Keratinocyte (primary cell): Measurements from ENCODE around the gene FANCC. TPM values are rescaled to one million over a fixed set of nuclear protein-coding genes. Genes with fewer than 3 reads are reported as not detected.
A peak's percentile ranks its signal among the peaks of the same experiment; 100 is the strongest.

ENCODE experiments used
- DNase-seq: peaks from one replicate; pipeline ENCODE4 v3.0.0-alpha.2; 2011; ENCODE audit warnings: low read depth, missing footprints, low spot score
- FAIRE-seq: peaks from 2 replicates; lab custom pipeline; 2011; peaks lifted over from hg19 to GRCh38; lab: Jason Lieb, UNC
- H2AFZ ChIP-seq: 2 replicates; pipeline ENCODE4 v1.6.0; 2012; ENCODE audit warnings: low read length, control low read depth, inconsistent platforms; ENCODE audit not compliant: control insufficient read depth
- H3K27ac ChIP-seq: 2 replicates; pipeline ENCODE4 v1.5.1; 2011; ENCODE audit warnings: low read length; ENCODE audit not compliant: control insufficient read depth, insufficient read depth
- H3K27me3 ChIP-seq: 3 replicates; pipeline ENCODE4 v1.6.0; 2011; ENCODE audit warnings: low read length; ENCODE audit not compliant: control insufficient read depth, insufficient read depth; ENCODE audit errors: extremely low read depth
- H3K36me3 ChIP-seq, 2 experiments: 2 replicates in 1 of 2; 3 replicates in 1 of 2; pipeline ENCODE4 v1.5.1; 2011; ENCODE audit warnings: low read length in 2 of 2, mild to moderate bottlenecking in 1 of 2; ENCODE audit not compliant: control insufficient read depth in 2 of 2, insufficient read depth in 2 of 2; ENCODE audit errors: extremely low read depth in 1 of 2
- H3K4me1 ChIP-seq: 3 replicates; pipeline ENCODE4 v1.5.1; 2011; ENCODE audit warnings: low read length; ENCODE audit not compliant: control insufficient read depth, insufficient read depth; ENCODE audit errors: extremely low read depth
- H3K4me2 ChIP-seq: 3 replicates; pipeline ENCODE4 v1.6.0; 2011; ENCODE audit warnings: low read depth, low read length; ENCODE audit not compliant: control insufficient read depth, insufficient read depth; ENCODE audit errors: extremely low read depth
- H3K4me3 ChIP-seq, 3 experiments: fragments of 200-600 bp in 1 of 3; sonication (generic) in 1 of 3; 2 replicates in 2 of 3; 3 replicates in 1 of 3; pipeline ENCODE4 v1.5.1; 2011 to 2016; ENCODE audit warnings: low read length in 3 of 3, mild to moderate bottlenecking in 3 of 3, control low read depth in 2 of 3, inconsistent platforms in 1 of 3, low read depth in 1 of 3, mixed read lengths in 1 of 3, mixed run types in 1 of 3, moderate library complexity in 1 of 3; ENCODE audit not compliant: control insufficient read depth in 2 of 3, insufficient read depth in 2 of 3; ENCODE audit errors: extremely low read depth in 1 of 3
- H3K79me2 ChIP-seq: 2 replicates; pipeline ENCODE4 v1.6.0; 2012; ENCODE audit warnings: low read length; ENCODE audit not compliant: control insufficient read depth, insufficient read depth
- H3K9ac ChIP-seq: 3 replicates; pipeline ENCODE4 v1.6.0; 2011; ENCODE audit warnings: low read length; ENCODE audit not compliant: control insufficient read depth, insufficient read depth; ENCODE audit errors: extremely low read depth
- H3K9me1 ChIP-seq: 3 replicates; pipeline ENCODE4 v1.6.0; 2011; ENCODE audit warnings: low read length; ENCODE audit not compliant: control insufficient read depth, insufficient read depth; ENCODE audit errors: extremely low read depth
- H3K9me3 ChIP-seq: 2 replicates; pipeline ENCODE4 v1.5.1; 2012; ENCODE audit warnings: low read depth, low read length; ENCODE audit not compliant: control insufficient read depth
- H4K20me1 ChIP-seq: 3 replicates; pipeline ENCODE4 v1.6.0; 2011; ENCODE audit warnings: low read length; ENCODE audit not compliant: control insufficient read depth, insufficient read depth; ENCODE audit errors: extremely low read depth
- CTCF ChIP-seq, 3 experiments: IDR thresholded peaks in 1 of 3; conservative IDR thresholded peaks in 1 of 3; optimal IDR thresholded peaks in 1 of 3; 2 replicates in 2 of 3; 3 replicates in 1 of 3; pipeline versions ENCODE3 to v1.5.1; 2011; ENCODE audit warnings: low read length in 3 of 3, mild to moderate bottlenecking in 3 of 3, moderate library complexity in 2 of 3, control low read depth in 1 of 3, inconsistent platforms in 1 of 3; ENCODE audit not compliant: insufficient read depth in 2 of 3; ENCODE audit errors: extremely low read depth in 1 of 3
- EZH2 ChIP-seq: IDR thresholded peaks from one replicate; pipeline ENCODE4 v1.6.1; 2012; ENCODE audit warnings: inconsistent platforms, mild to moderate bottlenecking, low read length, moderate library complexity
- dilution Hi-C: fragments of 300-500 bp; cut with MboI; formaldehyde crosslinking; loops from one replicate; pipeline ENCODE4 v1.7.0; 2020; ENCODE audit warnings: low sequenced_read_pairs; ENCODE audit not compliant: extremely low pct_ligation_motif_present
- polyA plus RNA-seq, 5 experiments: library from polyadenylated mRNA; depleted of rRNA in 3 of 5; stranded (reverse) in 3 of 5; stranded (forward) in 1 of 5; unstranded in 1 of 5; fragments of >200 nt; gene quantifications; 1 replicate in 1 of 5; 2 replicates in 3 of 5; 3 replicates in 1 of 5; pipeline versions ENCODE4 v1.2.1 to v1.2.3, GENCODE V29; 2011 to 2012; ENCODE audit warnings: missing spikeins in 2 of 5, low read depth in 1 of 5, low replicate concordance in 1 of 5

Gene FANCC
- polyA plus RNA-seq, 1 donor (not counting 4 experiments of a cell fraction or from before 2014, with no cell fraction given): 8.3 TPM

DNA sequence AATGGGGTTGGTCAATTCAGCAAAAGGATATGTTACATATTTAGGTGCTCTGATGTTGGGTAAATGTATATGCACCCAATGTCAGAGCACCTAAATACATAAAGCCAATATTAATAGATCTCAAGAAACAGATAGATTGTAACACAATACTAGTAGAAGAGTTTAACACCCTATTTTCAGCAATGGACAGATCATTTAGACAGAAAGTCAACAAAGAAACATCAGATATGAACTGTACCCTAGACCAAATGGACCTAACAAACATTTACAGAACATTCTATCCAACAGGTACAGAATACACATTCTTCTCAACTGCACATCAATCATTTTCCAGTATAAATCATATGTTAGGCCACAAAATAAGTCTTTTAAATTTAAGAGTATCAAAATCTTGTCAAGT, 35.2 kb downstream of the FANCC start:
- H3K9ac ChIP-seq: no peak overlapping the region
- H3K4me2 ChIP-seq: no peak overlapping the region
- dilution Hi-C loops: no loop called here
- H3K4me1 ChIP-seq: peaks cover 5% of the 10 kb centered on the region
- H3K36me3 ChIP-seq: no peaks in the 10 kb centered on the region
- H3K9me1 ChIP-seq: no peaks in the 10 kb centered on the region
- TF ChIP-seq EZH2: no peak
- no peak for TF ChIP-seq CTCF (optimal IDR thresholded peaks at IDR 0.05 in 1 of 3, IDR thresholded peaks at IDR 0.05 in 1 of 3, conservative IDR thresholded peaks at IDR 0.05 in 1 of 3; ENCODE audit: extremely low read depth in 1 of 3, insufficient read depth in 2 of 3, low read length in 3 of 3)
- H4K20me1 ChIP-seq: no peaks in the 10 kb centered on the region
- no peak for DNase-seq
- peak; percentile 5 for FAIRE-seq
- H2AFZ ChIP-seq: no peak overlapping the region
- no peaks in the 10 kb centered on the region for H3K9me3 ChIP-seq
- peaks cover 3% of the 10 kb centered on the region for H3K79me2 ChIP-seq
- H3K27ac ChIP-seq: no peak overlapping the region
- no peak overlapping the region for H3K4me3 ChIP-seq
- H3K27me3 ChIP-seq: no peaks in the 10 kb centered on the region

DNA sequence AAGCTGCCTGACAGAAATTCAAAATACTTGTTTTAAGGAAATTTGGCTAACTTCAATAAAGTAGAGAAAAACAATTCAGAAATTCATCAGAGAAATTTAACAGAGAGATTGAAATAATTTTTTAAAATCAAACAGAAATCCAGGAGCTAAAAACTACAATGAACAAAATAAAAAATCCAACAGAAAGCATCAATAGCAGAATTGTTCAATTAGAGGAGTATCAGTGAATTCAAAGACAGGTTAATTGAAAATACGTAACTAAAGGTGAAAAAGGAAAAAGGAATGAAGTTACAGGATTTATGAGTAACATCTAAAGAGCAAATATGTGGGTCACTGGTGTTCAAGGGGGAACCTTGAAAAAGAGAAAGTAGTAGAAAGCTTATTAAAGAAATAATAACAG, 36.8 kb downstream of the FANCC start:
- H3K4me2 ChIP-seq: no peak overlapping the region
- no peak overlapping the region for H3K9ac ChIP-seq
- H3K27ac ChIP-seq: no peak overlapping the region
- H3K27me3 ChIP-seq: no peaks in the 10 kb centered on the region
- peaks cover 3% of the 10 kb centered on the region for H3K79me2 ChIP-seq
- no peaks in the 10 kb centered on the region for H3K9me1 ChIP-seq
- FAIRE-seq: no peak
- no peaks in the 10 kb centered on the region for H4K20me1 ChIP-seq
- no peaks in the 10 kb centered on the region for H3K36me3 ChIP-seq
- H3K9me3 ChIP-seq: no peaks in the 10 kb centered on the region
- dilution Hi-C loops: no loop called here
- no peak for TF ChIP-seq EZH2
- TF ChIP-seq CTCF (optimal IDR thresholded peaks at IDR 0.05 in 1 of 3, IDR thresholded peaks at IDR 0.05 in 1 of 3, conservative IDR thresholded peaks at IDR 0.05 in 1 of 3; ENCODE audit: extremely low read depth in 1 of 3, insufficient read depth in 2 of 3, low read length in 3 of 3): no peak
- no peak overlapping the region for H2AFZ ChIP-seq
- H3K4me1 ChIP-seq: peaks cover 5% of the 10 kb centered on the region
- DNase-seq: no peak
- no peak overlapping the region for H3K4me3 ChIP-seq
